IMR-90 (cell line): ENCODE measurements around the gene MANSC1. TPM values are rescaled to one million over a fixed set of nuclear protein-coding genes. Genes with fewer than 3 reads are reported as not detected.

Experiments
- ATAC-seq: fragments of 200-7000 bp; cut with Tn5 transposase; 2 replicates; pipeline ENCODE4 v1.9.1; 2020; ENCODE audit warnings: low read depth, mild to moderate bottlenecking, moderate library complexity
- BruUV-seq: library from RNA; stranded (reverse); fragments of 400-500 nt; replicated peaks from 2 replicates; lab custom pipeline; 2021; lab: Mats Ljungman, UMichigan
- CTCF ChIA-PET: fragments of 300-600 bp; formaldehyde crosslinking; extraction: SDS; loops from one replicate; lab custom pipeline; 2021; ENCODE audit warnings: antibody characterized with exemption; lab: Yijun Ruan, JAX
- POLR2A ChIA-PET: fragments of 300-600 bp; sonication (Branson Sonifier 250); formaldehyde crosslinking; loops from one replicate; lab custom pipeline; 2022; ENCODE audit warnings: antibody characterized with exemption; ENCODE audit not compliant: unreplicated experiment; lab: Charles Lee
- DNase-seq: peaks from one replicate; pipeline ENCODE4 v3.0.0; 2013
- H2AFZ ChIP-seq: replicated peaks from 2 replicates; pipeline ENCODE3; 2013; ENCODE audit warnings: low read length, mild to moderate bottlenecking; ENCODE audit not compliant: poor library complexity
- H2AK5ac ChIP-seq: 2 replicates; pipeline ENCODE4 v1.6.1; 2013; ENCODE audit warnings: low read depth, low read length, inconsistent platforms
- H2AK9ac ChIP-seq: replicated peaks from 2 replicates; pipeline ENCODE3; 2013; ENCODE audit warnings: mild to moderate bottlenecking, low read depth, low read length, moderate library complexity; ENCODE audit not compliant: poor library complexity
- H2BK120ac ChIP-seq: 2 replicates; pipeline ENCODE4 v1.6.1; 2013; ENCODE audit warnings: low read depth, low read length, inconsistent platforms
- H2BK15ac ChIP-seq: 3 replicates; pipeline ENCODE4 v1.6.1; 2013; ENCODE audit warnings: low read depth, low read length, inconsistent platforms
- H2BK20ac ChIP-seq: 2 replicates; pipeline ENCODE4 v1.6.1; 2013; ENCODE audit warnings: low read depth, mild to moderate bottlenecking, inconsistent platforms, low read length, moderate library complexity
- H2BK5ac ChIP-seq: 2 replicates; pipeline ENCODE4 v1.6.1; 2013; ENCODE audit warnings: mild to moderate bottlenecking, low read depth, low read length, inconsistent platforms; ENCODE audit not compliant: poor library complexity, severe bottlenecking
- H3K14ac ChIP-seq: replicated peaks from 2 replicates; pipeline ENCODE4 v1.6.1; 2013; ENCODE audit warnings: low read depth, low read length, inconsistent platforms
- H3K18ac ChIP-seq: 2 replicates; pipeline ENCODE4 v1.6.1; 2013; ENCODE audit warnings: low read depth, low read length, control low read depth
- H3K23ac ChIP-seq: 2 replicates; pipeline ENCODE4 v1.6.1; 2013; ENCODE audit warnings: low read depth, low read length, inconsistent platforms
- H3K27ac ChIP-seq: 2 replicates; pipeline ENCODE4 v1.5.1; 2013; ENCODE audit warnings: mild to moderate bottlenecking, control low read depth, low read length; ENCODE audit not compliant: insufficient read depth
- H3K27me3 ChIP-seq: 2 replicates; pipeline ENCODE4 v1.6.1; 2013; ENCODE audit warnings: low read length; ENCODE audit not compliant: control insufficient read depth, insufficient read depth
- H3K36me3 ChIP-seq: 2 replicates; pipeline ENCODE4 v1.6.1; 2013; ENCODE audit warnings: low read length, mixed read lengths; ENCODE audit not compliant: control insufficient read depth, insufficient read depth
- H3K4ac ChIP-seq: 2 replicates; pipeline ENCODE4 v1.6.1; 2013; ENCODE audit warnings: low read depth, low read length, inconsistent platforms
- H3K4me1 ChIP-seq: 2 replicates; pipeline ENCODE4 v1.6.1; 2013; ENCODE audit warnings: low read length, mixed read lengths; ENCODE audit not compliant: control insufficient read depth, insufficient read depth
- H3K4me2 ChIP-seq: 2 replicates; pipeline ENCODE4 v1.6.1; 2013; ENCODE audit warnings: low read depth, mild to moderate bottlenecking, control low read depth, low read length, moderate library complexity
- H3K4me3 ChIP-seq: 2 replicates; pipeline ENCODE4 v1.5.1; 2013; ENCODE audit warnings: low read depth, mild to moderate bottlenecking, control low read depth, low read length, moderate library complexity; ENCODE audit not compliant: insufficient read depth
- H3K56ac ChIP-seq: 2 replicates; pipeline ENCODE4 v1.6.1; 2013; ENCODE audit warnings: low read length, inconsistent platforms; ENCODE audit not compliant: insufficient read depth; ENCODE audit errors: extremely low read depth
- H3K79me1 ChIP-seq, 2 experiments: 2 replicates each; pipeline ENCODE4 v1.6.1; 2013; ENCODE audit warnings: low read length in 2 of 2, inconsistent platforms in 1 of 2, low read depth in 1 of 2
- H3K9ac ChIP-seq: 2 replicates; pipeline ENCODE4 v1.6.1; 2013; ENCODE audit warnings: low read depth, low read length, control low read depth
- H3K9me1 ChIP-seq: 2 replicates; pipeline ENCODE4 v1.6.1; 2013; ENCODE audit warnings: low read length, inconsistent platforms; ENCODE audit not compliant: insufficient read depth
- H3K9me3 ChIP-seq: 2 replicates; pipeline ENCODE4 v1.6.1; 2013; ENCODE audit warnings: low read length; ENCODE audit not compliant: control insufficient read depth, insufficient read depth
- H4K20me1 ChIP-seq: 2 replicates; pipeline ENCODE4 v1.6.1; 2013; ENCODE audit warnings: low read length, inconsistent platforms; ENCODE audit not compliant: insufficient read depth
- H4K5ac ChIP-seq: 2 replicates; pipeline ENCODE4 v1.6.1; 2013; ENCODE audit warnings: mild to moderate bottlenecking, low read depth, low read length, control low read depth
- H4K8ac ChIP-seq, 2 experiments: 2 replicates each; pipeline ENCODE4 v1.6.1; 2013; ENCODE audit warnings: low read depth in 2 of 2, low read length in 2 of 2, control low read depth in 1 of 2, inconsistent platforms in 1 of 2
- H4K91ac ChIP-seq: 2 replicates; pipeline ENCODE4 v1.6.1; 2013; ENCODE audit warnings: low read depth, low read length, inconsistent platforms; ENCODE audit not compliant: insufficient read depth
- CEBPB ChIP-seq: IDR thresholded peaks from 2 replicates; pipeline ENCODE4 v1.6.1; 2012; ENCODE audit warnings: low read depth, low read length, improper control_type of control experiment
- CHD1 ChIP-seq: IDR thresholded peaks from 2 replicates; pipeline ENCODE4 v1.6.1; 2012; ENCODE audit warnings: low read depth, low read length, improper control_type of control experiment
- CTCF ChIP-seq: conservative IDR thresholded peaks from 2 replicates; pipeline ENCODE4 v1.5.1; 2012; ENCODE audit warnings: mild to moderate bottlenecking, low read depth, low read length, improper control_type of control experiment
- ELK1 ChIP-seq: fragments of 150-350 bp; IDR thresholded peaks from 2 replicates; pipeline ENCODE4 v1.6.1; 2016; ENCODE audit warnings: low read depth, mild to moderate bottlenecking, low read length, moderate library complexity, borderline replicate concordance
- MAFK ChIP-seq: IDR thresholded peaks from 2 replicates; pipeline ENCODE4 v1.6.1; 2012; ENCODE audit warnings: low read depth, low read length, improper control_type of control experiment
- MAZ ChIP-seq: IDR thresholded peaks from 2 replicates; pipeline ENCODE4 v1.6.1; 2012; ENCODE audit warnings: low read depth, mild to moderate bottlenecking, low read length, improper control_type of control experiment, moderate library complexity, borderline replicate concordance
- MXI1 ChIP-seq: IDR thresholded peaks from 2 replicates; pipeline ENCODE4 v1.6.1; 2012; ENCODE audit warnings: low read depth, mild to moderate bottlenecking, low read length, moderate library complexity, borderline replicate concordance
- NFE2L2 ChIP-seq: fragments of 150-350 bp; IDR thresholded peaks from 2 replicates; pipeline ENCODE4 v1.6.1; 2016; ENCODE audit warnings: low read depth, mild to moderate bottlenecking, low read length
- POLR2A ChIP-seq: IDR thresholded peaks from 2 replicates; pipeline ENCODE4 v1.6.1; 2012; ENCODE audit warnings: mild to moderate bottlenecking, low read depth, low read length
- RAD21 ChIP-seq: IDR thresholded peaks from 2 replicates; pipeline ENCODE4 v1.6.1; 2012; ENCODE audit warnings: low read length, improper control_type of control experiment
- RCOR1 ChIP-seq: IDR thresholded peaks from 2 replicates; pipeline ENCODE4 v1.6.1; 2012; ENCODE audit warnings: mild to moderate bottlenecking, low read length, improper control_type of control experiment; ENCODE audit not compliant: insufficient replicate concordance
- RFX5 ChIP-seq: IDR thresholded peaks from 2 replicates; pipeline ENCODE4 v1.8.0; 2012; ENCODE audit warnings: low read depth, mild to moderate bottlenecking, low read length, moderate library complexity
- SMC3 ChIP-seq: fragments of 150-350 bp; IDR thresholded peaks from 2 replicates; pipeline ENCODE4 v1.6.1; 2016; ENCODE audit warnings: low read depth, mild to moderate bottlenecking, antibody characterized with exemption, low read length, moderate library complexity
- WGBS, 2 experiments: methylation state at CpG; one replicate each; pipeline versions ENCODE4 v1.1.5 to v1.1.7; 2013; ENCODE audit warnings: missing lambda C conversion rate in 2 of 2; ENCODE audit not compliant: insufficient read length in 1 of 2; ENCODE audit errors: extremely low coverage in 2 of 2; 5-methylcytosine and 5-hydroxymethylcytosine counted together
- dilution Hi-C: fragments of 300-500 bp; cut with HindIII; formaldehyde crosslinking; loops from one replicate; pipeline ENCODE4 v1.14.3; 2018; ENCODE audit warnings: low sequenced_read_pairs; ENCODE audit not compliant: unreplicated experiment
- in situ Hi-C: fragments of 300-500 bp; cut with MboI; formaldehyde crosslinking; loops from 3 replicates; pipeline ENCODE4 v1.14.3; 2019; ENCODE audit warnings: low sequenced_read_pairs, inconsistent platforms, mixed read lengths
- intact Hi-C: fragments of 100-400 bp; cut with micrococcal nuclease; formaldehyde crosslinking; loops from 2 replicates; pipeline ENCODE4 v1.10.0; 2022
- polyA plus RNA-seq, 3 experiments: library from polyadenylated mRNA; depleted of rRNA; stranded (reverse); fragments of >200 nt; gene quantifications; 2 replicates each; pipeline ENCODE4 v1.2.3, GENCODE V29; 2012; ENCODE audit warnings: low replicate concordance in 1 of 3
- total RNA-seq: library from RNA; depleted of rRNA; stranded (reverse); fragments of >200 nt; gene quantifications from 2 replicates; pipeline ENCODE4 v1.2.3, GENCODE V29; 2012

The MANSC1 gene
- total and polyA plus RNA-seq, 2 of the 4 experiments (the other 2 are of a cell fraction), result 1.1 to 2.2 TPM

- DNase-seq (no peak), ATAC-seq (no peak)
- POLR2A ChIA-PET, result no interaction called here
- Histone ChIP-seq H3K23ac (no peak overlapping the region), H2BK5ac (no peak overlapping the region), H2AK5ac (no peak overlapping the region), H3K4me2 (no peak overlapping the region), H3K14ac (no peak overlapping the region), H3K18ac (no peak overlapping the region), H4K5ac (no peak overlapping the region), H2BK20ac (no peak overlapping the region), H3K9me3 (no peaks in the 10 kb centered on the region), H3K36me3 (no peaks in the 10 kb centered on the region), H2BK15ac (no peak overlapping the region), H3K4me1 (no peaks in the 10 kb centered on the region), H3K79me1 (no peaks in the 10 kb centered on the region), H3K27me3 (no peaks in the 10 kb centered on the region), H3K9ac (no peak overlapping the region), H4K20me1 (no peaks in the 10 kb centered on the region), H3K27ac (no peak overlapping the region), H3K9me1 (no peaks in the 10 kb centered on the region), H4K91ac (no peak overlapping the region), H4K8ac (no peak overlapping the region), H2BK120ac (no peak overlapping the region), H2AK9ac (no peak overlapping the region), H3K56ac (no peak overlapping the region), H3K4ac (no peak overlapping the region), H3K4me3 (no peak overlapping the region), H2AFZ (no peak overlapping the region)
- in situ Hi-C loops (no loop called here), intact Hi-C loops (no loop called here), dilution Hi-C loops (no loop called here)
- TF ChIP-seq RFX5, result no peak
- no peak for TF ChIP-seq MAFK
- no peak for TF ChIP-seq NFE2L2
- TF ChIP-seq SMC3, result no peak
- no peak for TF ChIP-seq CEBPB
- TF ChIP-seq RAD21, result no peak
- no peak for TF ChIP-seq POLR2A
- no peak for TF ChIP-seq RCOR1
- TF ChIP-seq MXI1, result no peak
- TF ChIP-seq CHD1, result no peak
- no peak for TF ChIP-seq CTCF
- no peak for TF ChIP-seq MAZ
- TF ChIP-seq ELK1, result no peak
- BruUV-seq, result no TSS peak
- WGBS, 2 experiments, result no CpG with 5 or more reads among the region's 6 CpGs
- CTCF ChIA-PET, result no interaction called here
Measured at GRCh38 chr12:12380949-12381593, 31.0 kb upstream of the MANSC1 start.
